Thyroid gland (tissue), 4 donors: Measurements from ENCODE around the gene KCNG2.

Source experiments
- POLR2A ChIP-seq, 2 donors: fragments of 450-650 bp; IDR thresholded peaks; one replicate each; pipeline ENCODE4 v1.6.1; 2017; ENCODE audit warnings: antibody characterized with exemption in 2 of 2, mild to moderate bottlenecking in 2 of 2, moderate library complexity in 1 of 2
- TF ChIP-seq, protein P1 (sequence below), 6 experiments: fragments of 200-600 bp in 3 of 6; fragments of 450-650 bp in 3 of 6; sonication (generic) in 3 of 6; IDR thresholded peaks; one replicate each; pipeline ENCODE4 v1.5.1; 2016 to 2019; ENCODE audit warnings: antibody characterized with exemption in 6 of 6, mild to moderate bottlenecking in 2 of 6, inconsistent platforms in 1 of 6, moderate library complexity in 1 of 6

GRCh38 chr18:79784965-79785770 lies 12.6 kb upstream of the KCNG2 start:
- TF ChIP-seq, protein P1, sequence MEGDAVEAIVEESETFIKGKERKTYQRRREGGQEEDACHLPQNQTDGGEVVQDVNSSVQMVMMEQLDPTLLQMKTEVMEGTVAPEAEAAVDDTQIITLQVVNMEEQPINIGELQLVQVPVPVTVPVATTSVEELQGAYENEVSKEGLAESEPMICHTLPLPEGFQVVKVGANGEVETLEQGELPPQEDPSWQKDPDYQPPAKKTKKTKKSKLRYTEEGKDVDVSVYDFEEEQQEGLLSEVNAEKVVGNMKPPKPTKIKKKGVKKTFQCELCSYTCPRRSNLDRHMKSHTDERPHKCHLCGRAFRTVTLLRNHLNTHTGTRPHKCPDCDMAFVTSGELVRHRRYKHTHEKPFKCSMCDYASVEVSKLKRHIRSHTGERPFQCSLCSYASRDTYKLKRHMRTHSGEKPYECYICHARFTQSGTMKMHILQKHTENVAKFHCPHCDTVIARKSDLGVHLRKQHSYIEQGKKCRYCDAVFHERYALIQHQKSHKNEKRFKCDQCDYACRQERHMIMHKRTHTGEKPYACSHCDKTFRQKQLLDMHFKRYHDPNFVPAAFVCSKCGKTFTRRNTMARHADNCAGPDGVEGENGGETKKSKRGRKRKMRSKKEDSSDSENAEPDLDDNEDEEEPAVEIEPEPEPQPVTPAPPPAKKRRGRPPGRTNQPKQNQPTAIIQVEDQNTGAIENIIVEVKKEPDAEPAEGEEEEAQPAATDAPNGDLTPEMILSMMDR (IDR thresholded peaks at IDR 0.05) = no peak
- TF ChIP-seq POLR2A (IDR thresholded peaks at IDR 0.05) = no peak
